Activated naive CD8-positive, alpha-beta T cell treated with anti-CD3 and anti-CD28 coated beads for 36 hours (primary cell): Measurements from ENCODE around the gene AIF1. TPM values are rescaled to one million over a fixed set of nuclear protein-coding genes. Genes with fewer than 3 reads are reported as not detected.

Experiments
- DNase-seq: peaks from one replicate; pipeline ENCODE4 v3.0.0; 2021
- H3K27ac Mint-ChIP-seq: one replicate; pipeline ENCODE4 v1.8.0; 2022; ENCODE audit warnings: mild to moderate bottlenecking, moderate library complexity, mixed read lengths
- H3K27me3 Mint-ChIP-seq: one replicate; pipeline ENCODE4 v1.8.0; 2022; ENCODE audit warnings: mild to moderate bottlenecking, mixed read lengths
- H3K36me3 Mint-ChIP-seq: one replicate; pipeline ENCODE4 v1.8.0; 2021; ENCODE audit warnings: mild to moderate bottlenecking, mixed read lengths
- H3K4me1 Mint-ChIP-seq: one replicate; pipeline ENCODE4 v1.8.0; 2021; ENCODE audit warnings: mixed read lengths
- H3K4me3 Mint-ChIP-seq: one replicate; pipeline ENCODE4 v1.8.0; 2022; ENCODE audit warnings: mild to moderate bottlenecking, moderate library complexity, mixed read lengths
- H3K9me3 Mint-ChIP-seq: one replicate; pipeline ENCODE4 v1.8.0; 2022; ENCODE audit warnings: mixed read lengths
- total RNA-seq, 2 experiments: library from RNA; stranded (reverse); gene quantifications; one replicate each; pipeline ENCODE4 v1.2.3, GENCODE V29; 2021

Gene AIF1
- total RNA-seq, 2 experiments from 2014 or later = 150 to 157 TPM

GRCh38 chr6:31624070-31624469 is 9.0 kb downstream of the AIF1 start:
- Mint-ChIP-seq H3K27me3 (peaks cover 4% of the 10 kb centered on the region), H3K9me3 (no peaks in the 10 kb centered on the region), H3K4me3 (no peak overlapping the region), H3K27ac (peak overlapping the region; percentile 17), H3K36me3 (peaks cover 64% of the 10 kb centered on the region), H3K4me1 (peaks cover 18% of the 10 kb centered on the region)
- no peak for DNase-seq

GRCh38 chr6:31626952-31627351 is 11.9 kb downstream of the AIF1 start:
- H3K27ac Mint-ChIP-seq = peak overlapping the region; percentile 43
- no peaks in the 10 kb centered on the region for H3K27me3 Mint-ChIP-seq
- DNase-seq = no peak
- H3K36me3 Mint-ChIP-seq = peaks cover 69% of the 10 kb centered on the region
- H3K4me3 Mint-ChIP-seq = no peak overlapping the region
- H3K9me3 Mint-ChIP-seq = no peaks in the 10 kb centered on the region
- H3K4me1 Mint-ChIP-seq = peaks cover 16% of the 10 kb centered on the region

GRCh38 chr6:31627690-31628287 is 12.8 kb downstream of the AIF1 start:
- Mint-ChIP-seq H3K27ac (peak overlapping the region; percentile 50), H3K36me3 (peaks cover 62% of the 10 kb centered on the region), H3K9me3 (no peaks in the 10 kb centered on the region), H3K27me3 (no peaks in the 10 kb centered on the region), H3K4me3 (no peak overlapping the region), H3K4me1 (peaks cover 8% of the 10 kb centered on the region)
- no peak for DNase-seq

- Mint-ChIP-seq H3K9me3 (no peaks in the 10 kb centered on the region), H3K36me3 (peaks cover 55% of the 10 kb centered on the region), H3K27ac (no peak overlapping the region), H3K27me3 (no peaks in the 10 kb centered on the region), H3K4me3 (no peak overlapping the region), H3K4me1 (peaks cover 6% of the 10 kb centered on the region)
- DNase-seq = no peak
Observed at GRCh38 chr6:31629014-31629413, 14.0 kb downstream of the AIF1 start.

- DNase-seq = no peak
- H3K27ac Mint-ChIP-seq = peak overlapping the region; percentile 75
- no peak overlapping the region for H3K4me3 Mint-ChIP-seq
- H3K9me3 Mint-ChIP-seq = no peaks in the 10 kb centered on the region
- H3K4me1 Mint-ChIP-seq = peaks cover 6% of the 10 kb centered on the region
- no peaks in the 10 kb centered on the region for H3K27me3 Mint-ChIP-seq
- peaks cover 47% of the 10 kb centered on the region for H3K36me3 Mint-ChIP-seq
Observed at GRCh38 chr6:31630177-31630934, 15.3 kb downstream of the AIF1 start.

- H3K27ac Mint-ChIP-seq = peak overlapping the region; percentile 75
- peaks cover 3% of the 10 kb centered on the region for H3K4me1 Mint-ChIP-seq
- no peaks in the 10 kb centered on the region for H3K27me3 Mint-ChIP-seq
- H3K9me3 Mint-ChIP-seq = no peaks in the 10 kb centered on the region
- peaks cover 40% of the 10 kb centered on the region for H3K36me3 Mint-ChIP-seq
- DNase-seq = no peak
- H3K4me3 Mint-ChIP-seq = no peak overlapping the region
Observed at GRCh38 chr6:31631209-31631608, 16.2 kb downstream of the AIF1 start.

GRCh38 chr6:31631681-31632278 is 16.7 kb downstream of the AIF1 start:
- Mint-ChIP-seq H3K27ac (peak overlapping the region; percentile 10), H3K9me3 (no peaks in the 10 kb centered on the region), H3K27me3 (no peaks in the 10 kb centered on the region), H3K36me3 (peaks cover 34% of the 10 kb centered on the region), H3K4me1 (peaks cover 3% of the 10 kb centered on the region), H3K4me3 (no peak overlapping the region)
- no peak for DNase-seq

- Mint-ChIP-seq H3K4me3 (no peak overlapping the region), H3K9me3 (no peaks in the 10 kb centered on the region), H3K27ac (peak overlapping the region; percentile 69), H3K36me3 (peaks cover 33% of the 10 kb centered on the region), H3K4me1 (peaks cover 3% of the 10 kb centered on the region), H3K27me3 (no peaks in the 10 kb centered on the region)
- DNase-seq = no peak
Observed at GRCh38 chr6:31632279-31632946, 17.4 kb downstream of the AIF1 start.

GRCh38 chr6:31633447-31633846 is 18.4 kb downstream of the AIF1 start:
- Mint-ChIP-seq H3K27ac (peak overlapping the region; percentile 34), H3K9me3 (no peaks in the 10 kb centered on the region), H3K4me1 (peaks cover 3% of the 10 kb centered on the region), H3K4me3 (no peak overlapping the region), H3K27me3 (no peaks in the 10 kb centered on the region), H3K36me3 (peaks cover 28% of the 10 kb centered on the region)
- DNase-seq = no peak

- H3K9me3 Mint-ChIP-seq = no peaks in the 10 kb centered on the region
- H3K4me1 Mint-ChIP-seq = peaks cover 6% of the 10 kb centered on the region
- no peak overlapping the region for H3K4me3 Mint-ChIP-seq
- no peaks in the 10 kb centered on the region for H3K27me3 Mint-ChIP-seq
- H3K27ac Mint-ChIP-seq = peak overlapping the region; percentile 2
- peaks cover 30% of the 10 kb centered on the region for H3K36me3 Mint-ChIP-seq
- no peak for DNase-seq
Observed at GRCh38 chr6:31634131-31634530, 19.1 kb downstream of the AIF1 start.

- H3K27me3 Mint-ChIP-seq = no peaks in the 10 kb centered on the region
- peaks cover 13% of the 10 kb centered on the region for H3K4me1 Mint-ChIP-seq
- peak overlapping the region; percentile 15 for H3K27ac Mint-ChIP-seq
- no peaks in the 10 kb centered on the region for H3K9me3 Mint-ChIP-seq
- no peak for DNase-seq
- peaks cover 25% of the 10 kb centered on the region for H3K36me3 Mint-ChIP-seq
- H3K4me3 Mint-ChIP-seq = no peak overlapping the region
Observed at GRCh38 chr6:31634969-31635575, 20.0 kb downstream of the AIF1 start.

- H3K4me1 Mint-ChIP-seq = peaks cover 18% of the 10 kb centered on the region
- H3K36me3 Mint-ChIP-seq = peaks cover 14% of the 10 kb centered on the region
- no peak overlapping the region for H3K4me3 Mint-ChIP-seq
- H3K27me3 Mint-ChIP-seq = no peaks in the 10 kb centered on the region
- H3K27ac Mint-ChIP-seq = peak overlapping the region; percentile 58
- no peak for DNase-seq
- no peaks in the 10 kb centered on the region for H3K9me3 Mint-ChIP-seq
Observed at GRCh38 chr6:31636698-31637596, 21.9 kb downstream of the AIF1 start.

GRCh38 chr6:31639043-31639442 is 24.0 kb downstream of the AIF1 start:
- Mint-ChIP-seq H3K9me3 (no peaks in the 10 kb centered on the region), H3K27ac (peak overlapping the region; percentile 63), H3K36me3 (peaks cover 10% of the 10 kb centered on the region), H3K4me3 (no peak overlapping the region), H3K4me1 (peaks cover 15% of the 10 kb centered on the region), H3K27me3 (no peaks in the 10 kb centered on the region)
- no peak for DNase-seq

- Mint-ChIP-seq H3K27me3 (no peaks in the 10 kb centered on the region), H3K4me3 (no peak overlapping the region), H3K36me3 (peaks cover 9% of the 10 kb centered on the region), H3K4me1 (peaks cover 15% of the 10 kb centered on the region), H3K27ac (peak overlapping the region; percentile 63), H3K9me3 (no peaks in the 10 kb centered on the region)
- no peak for DNase-seq
Observed at GRCh38 chr6:31639449-31639861, 24.4 kb downstream of the AIF1 start.
